ENCODE results near the gene AGTR2. TPM values are rescaled to one million over a fixed set of nuclear protein-coding genes. Genes with fewer than 3 reads are reported as not detected.

AGTR2 gene
- not detected in 2 replicates for total RNA-seq

GRCh38 chrX:116170511-116170910, at the start of gene AGTR2:
Gene AGTR2, plus strand, starts transcription at chrX:116170744. Its CDS starts 1,537 bp downstream, at chrX:116172281.

Data from vein endothelial cell (primary cell).